K562 (cell line): ENCODE measurements around the gene ARL16. TPM values are rescaled to one million over a fixed set of nuclear protein-coding genes. Genes with fewer than 3 reads are reported as not detected.

Experiments used
- CBX3 ChIP-seq, 2 experiments: IDR thresholded peaks; 1 replicate in 1 of 2; 2 replicates in 1 of 2; pipeline ENCODE4 v1.6.1; 2012; ENCODE audit warnings: inconsistent platforms in 2 of 2, low read length in 2 of 2, borderline replicate concordance in 1 of 2, control low read depth in 1 of 2
- CREB1 ChIP-seq, 2 experiments: sonication (generic) in 1 of 2; formaldehyde crosslinking in 1 of 2; IDR thresholded peaks; 2 replicates each; pipeline versions ENCODE4 v1.6.1 to v1.8.0; 2012 to 2022; ENCODE audit warnings: inconsistent platforms in 1 of 2, mild to moderate bottlenecking in 1 of 2, missing genetic modification reagents in 1 of 2, moderate library complexity in 1 of 2
- MEF2D ChIP-seq: conservative IDR thresholded peaks from 2 replicates; pipeline ENCODE4 v1.6.1; 2016; ENCODE audit warnings: low read depth, missing genetic modification characterization, missing compliant biosample characterization
- SIRT6 ChIP-seq: IDR thresholded peaks from one replicate; pipeline ENCODE4 v1.6.1; 2012; ENCODE audit warnings: low read depth, mild to moderate bottlenecking, control low read depth, inconsistent platforms, low read length, moderate library complexity
- SMARCC2 ChIP-seq: fragments of 450-650 bp; IDR thresholded peaks from 2 replicates; pipeline ENCODE4 v1.6.1; 2017; ENCODE audit warnings: antibody characterized with exemption, moderate library complexity, mild to moderate bottlenecking, low read depth
- SRSF3 ChIP-seq: fragments of 200-400 bp; formaldehyde crosslinking; IDR thresholded peaks from 2 replicates; pipeline ENCODE4 v1.6.1; 2016; ENCODE audit warnings: mild to moderate bottlenecking, low read length, moderate library complexity; ENCODE audit not compliant: insufficient read depth
- ZBTB1 ChIP-seq: sonication (generic); formaldehyde crosslinking; IDR thresholded peaks from 2 replicates; pipeline ENCODE4 v1.8.1; 2023; ENCODE audit warnings: missing genetic modification reagents, low read depth, mild to moderate bottlenecking, borderline replicate concordance
- ZNF384 ChIP-seq: IDR thresholded peaks from 2 replicates; pipeline ENCODE4 v1.6.1; 2012; ENCODE audit warnings: low read depth, low read length, improper control_type of control experiment
- ZNF551 ChIP-seq: fragments of 250-450 bp; sonication (Bioruptor Pico); IDR thresholded peaks from 2 replicates; pipeline ENCODE4 v1.5.0; 2021; ENCODE audit warnings: mild to moderate bottlenecking, moderate library complexity
- ZNF778 ChIP-seq: fragments of 450-650 bp; formaldehyde crosslinking; IDR thresholded peaks from 2 replicates; pipeline ENCODE4 v1.4.0; 2020; ENCODE audit warnings: mild to moderate bottlenecking, moderate library complexity
- polyA plus RNA-seq, 8 experiments: library from polyadenylated mRNA; depleted of rRNA in 4 of 8; stranded (reverse) in 5 of 8; unstranded in 3 of 8; fragments of >200 nt; fragmentation: Nextera tagmentation in 2 of 8; fragmentation: Illumina TruSeq in 1 of 8; extraction: Ambion mirVana in 2 of 8; extraction: Trizol in 1 of 8; gene quantifications; 2 replicates each; pipeline versions ENCODE4 v1.2.1 to v1.2.3, GENCODE V29; 2011 to 2014; ENCODE audit warnings: inconsistent platforms in 1 of 8, missing spikeins in 1 of 8
- total RNA-seq, 7 experiments: library from RNA; depleted of rRNA in 6 of 7; stranded (reverse); fragments of >200 nt in 6 of 7; fragmentation: Illumina TruSeq in 2 of 7; extraction: Trizol in 2 of 7; gene quantifications; 2 replicates each; pipeline versions ENCODE4 v1.2.1 to v1.2.3, GENCODE V29; 2011 to 2021; ENCODE audit warnings: low replicate concordance in 1 of 7
- TF ChIP-seq, protein P1 (sequence below): sonication (generic); formaldehyde crosslinking; IDR thresholded peaks from 2 replicates; pipeline ENCODE4 v1.8.0; 2022; ENCODE audit warnings: mild to moderate bottlenecking, missing genetic modification reagents
- TF ChIP-seq, protein P2 (sequence below): IDR thresholded peaks from 2 replicates; pipeline ENCODE4 v1.6.1; 2011; ENCODE audit not compliant: insufficient read length; ENCODE audit errors: extremely low read depth
- TF ChIP-seq, protein P3 (sequence below): fragments of 450-650 bp; formaldehyde crosslinking; conservative IDR thresholded peaks from 2 replicates; pipeline ENCODE4 v1.4.0; 2022; ENCODE audit warnings: mild to moderate bottlenecking, missing genetic modification characterization
- TF ChIP-seq, protein P4 (sequence below): fragments of 450-650 bp; formaldehyde crosslinking; IDR thresholded peaks from 2 replicates; pipeline ENCODE4 v1.4.0; 2020; ENCODE audit warnings: mild to moderate bottlenecking, moderate library complexity

The ARL16 gene
- total and polyA plus RNA-seq, 9 of the 15 experiments (the other 6 are each of a cell fraction or from before 2014, with no cell fraction given) = 5.4 to 32.4 (median 22.6) TPM

DNA sequence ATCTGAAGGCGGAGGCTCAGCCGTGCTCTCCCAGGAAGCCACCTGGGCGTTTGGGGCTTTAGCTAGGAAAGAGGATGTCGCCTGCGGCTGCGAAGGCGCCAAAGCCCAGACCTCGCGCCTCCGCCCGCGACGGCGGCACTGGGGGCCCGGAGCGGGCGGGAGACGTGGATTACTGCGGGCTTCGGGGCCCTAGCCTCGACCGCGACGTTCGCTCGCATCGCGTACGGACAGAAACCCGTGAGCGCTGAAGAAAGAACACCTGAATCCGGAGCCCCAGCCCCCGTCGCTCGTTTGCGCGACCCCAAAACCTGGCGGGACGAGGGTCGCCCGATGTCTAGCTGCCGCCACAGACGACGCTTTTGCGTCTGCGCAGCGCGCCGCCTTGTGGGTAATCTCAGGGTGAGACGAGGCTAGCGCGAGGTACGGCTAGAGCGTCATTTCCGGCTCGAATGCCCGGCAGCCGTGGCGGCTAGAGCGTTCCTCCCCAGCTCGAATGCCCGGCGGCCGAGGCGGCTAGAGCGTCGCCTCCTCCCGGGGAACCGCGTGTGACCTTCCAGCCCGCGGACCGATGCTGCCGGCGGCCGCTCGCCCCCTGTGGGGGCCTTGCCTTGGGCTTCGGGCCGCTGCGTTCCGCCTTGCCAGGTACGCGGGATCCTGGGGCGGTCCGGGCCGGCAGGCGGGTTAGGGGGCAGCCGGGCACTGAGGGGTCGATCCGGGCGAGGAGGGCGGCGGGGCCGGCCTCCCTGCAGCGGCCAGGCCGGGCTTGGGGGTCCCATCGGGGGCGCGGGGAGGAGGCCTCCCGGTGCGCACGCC, 19.5 kb upstream of the ARL16 start, which contains the start of gene MRPL12 (continued):
- TF ChIP-seq, protein P1, sequence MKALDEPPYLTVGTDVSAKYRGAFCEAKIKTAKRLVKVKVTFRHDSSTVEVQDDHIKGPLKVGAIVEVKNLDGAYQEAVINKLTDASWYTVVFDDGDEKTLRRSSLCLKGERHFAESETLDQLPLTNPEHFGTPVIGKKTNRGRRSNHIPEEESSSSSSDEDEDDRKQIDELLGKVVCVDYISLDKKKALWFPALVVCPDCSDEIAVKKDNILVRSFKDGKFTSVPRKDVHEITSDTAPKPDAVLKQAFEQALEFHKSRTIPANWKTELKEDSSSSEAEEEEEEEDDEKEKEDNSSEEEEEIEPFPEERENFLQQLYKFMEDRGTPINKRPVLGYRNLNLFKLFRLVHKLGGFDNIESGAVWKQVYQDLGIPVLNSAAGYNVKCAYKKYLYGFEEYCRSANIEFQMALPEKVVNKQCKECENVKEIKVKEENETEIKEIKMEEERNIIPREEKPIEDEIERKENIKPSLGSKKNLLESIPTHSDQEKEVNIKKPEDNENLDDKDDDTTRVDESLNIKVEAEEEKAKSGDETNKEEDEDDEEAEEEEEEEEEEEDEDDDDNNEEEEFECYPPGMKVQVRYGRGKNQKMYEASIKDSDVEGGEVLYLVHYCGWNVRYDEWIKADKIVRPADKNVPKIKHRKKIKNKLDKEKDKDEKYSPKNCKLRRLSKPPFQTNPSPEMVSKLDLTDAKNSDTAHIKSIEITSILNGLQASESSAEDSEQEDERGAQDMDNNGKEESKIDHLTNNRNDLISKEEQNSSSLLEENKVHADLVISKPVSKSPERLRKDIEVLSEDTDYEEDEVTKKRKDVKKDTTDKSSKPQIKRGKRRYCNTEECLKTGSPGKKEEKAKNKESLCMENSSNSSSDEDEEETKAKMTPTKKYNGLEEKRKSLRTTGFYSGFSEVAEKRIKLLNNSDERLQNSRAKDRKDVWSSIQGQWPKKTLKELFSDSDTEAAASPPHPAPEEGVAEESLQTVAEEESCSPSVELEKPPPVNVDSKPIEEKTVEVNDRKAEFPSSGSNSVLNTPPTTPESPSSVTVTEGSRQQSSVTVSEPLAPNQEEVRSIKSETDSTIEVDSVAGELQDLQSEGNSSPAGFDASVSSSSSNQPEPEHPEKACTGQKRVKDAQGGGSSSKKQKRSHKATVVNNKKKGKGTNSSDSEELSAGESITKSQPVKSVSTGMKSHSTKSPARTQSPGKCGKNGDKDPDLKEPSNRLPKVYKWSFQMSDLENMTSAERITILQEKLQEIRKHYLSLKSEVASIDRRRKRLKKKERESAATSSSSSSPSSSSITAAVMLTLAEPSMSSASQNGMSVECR (CRISPR knock-in tag) = peak; percentile 94; the same call in 1 of the 2 replicates
- TF ChIP-seq, protein P2, sequence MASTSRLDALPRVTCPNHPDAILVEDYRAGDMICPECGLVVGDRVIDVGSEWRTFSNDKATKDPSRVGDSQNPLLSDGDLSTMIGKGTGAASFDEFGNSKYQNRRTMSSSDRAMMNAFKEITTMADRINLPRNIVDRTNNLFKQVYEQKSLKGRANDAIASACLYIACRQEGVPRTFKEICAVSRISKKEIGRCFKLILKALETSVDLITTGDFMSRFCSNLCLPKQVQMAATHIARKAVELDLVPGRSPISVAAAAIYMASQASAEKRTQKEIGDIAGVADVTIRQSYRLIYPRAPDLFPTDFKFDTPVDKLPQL = no peak
- TF ChIP-seq, protein P3, sequence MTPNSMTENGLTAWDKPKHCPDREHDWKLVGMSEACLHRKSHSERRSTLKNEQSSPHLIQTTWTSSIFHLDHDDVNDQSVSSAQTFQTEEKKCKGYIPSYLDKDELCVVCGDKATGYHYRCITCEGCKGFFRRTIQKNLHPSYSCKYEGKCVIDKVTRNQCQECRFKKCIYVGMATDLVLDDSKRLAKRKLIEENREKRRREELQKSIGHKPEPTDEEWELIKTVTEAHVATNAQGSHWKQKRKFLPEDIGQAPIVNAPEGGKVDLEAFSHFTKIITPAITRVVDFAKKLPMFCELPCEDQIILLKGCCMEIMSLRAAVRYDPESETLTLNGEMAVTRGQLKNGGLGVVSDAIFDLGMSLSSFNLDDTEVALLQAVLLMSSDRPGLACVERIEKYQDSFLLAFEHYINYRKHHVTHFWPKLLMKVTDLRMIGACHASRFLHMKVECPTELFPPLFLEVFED (CRISPR knock-in tag) = no peak
- TF ChIP-seq, protein P4, sequence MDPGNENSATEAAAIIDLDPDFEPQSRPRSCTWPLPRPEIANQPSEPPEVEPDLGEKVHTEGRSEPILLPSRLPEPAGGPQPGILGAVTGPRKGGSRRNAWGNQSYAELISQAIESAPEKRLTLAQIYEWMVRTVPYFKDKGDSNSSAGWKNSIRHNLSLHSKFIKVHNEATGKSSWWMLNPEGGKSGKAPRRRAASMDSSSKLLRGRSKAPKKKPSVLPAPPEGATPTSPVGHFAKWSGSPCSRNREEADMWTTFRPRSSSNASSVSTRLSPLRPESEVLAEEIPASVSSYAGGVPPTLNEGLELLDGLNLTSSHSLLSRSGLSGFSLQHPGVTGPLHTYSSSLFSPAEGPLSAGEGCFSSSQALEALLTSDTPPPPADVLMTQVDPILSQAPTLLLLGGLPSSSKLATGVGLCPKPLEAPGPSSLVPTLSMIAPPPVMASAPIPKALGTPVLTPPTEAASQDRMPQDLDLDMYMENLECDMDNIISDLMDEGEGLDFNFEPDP (CRISPR knock-in tag) = no peak
- TF ChIP-seq MEF2D (tag) (no peak), CBX3 (IDR thresholded peaks at IDR 0.05; ENCODE audit: borderline replicate concordance in 1 of 2, low read length in 2 of 2) (no peak), ZNF551 (no peak), SIRT6 (no peak), CREB1 (IDR thresholded peaks at IDR 0.05) (peak; percentile 88), CREB1 (CRISPR knock-in tag; IDR thresholded peaks at IDR 0.05) (peak; percentile 95), SRSF3 (no peak), ZBTB1 (CRISPR knock-in tag) (peak; percentile 79; the same call in 1 of the 2 replicates), SMARCC2 (no peak), ZNF384 (no peak), ZNF778 (CRISPR knock-in tag) (no peak)
